ENCODE results near the gene CAMTA1. TPM values are rescaled to one million over a fixed set of nuclear protein-coding genes. Genes with fewer than 3 reads are reported as not detected.

Gene CAMTA1
- total RNA-seq, 1 experiment from 2014 or later: 219 TPM

DNA sequence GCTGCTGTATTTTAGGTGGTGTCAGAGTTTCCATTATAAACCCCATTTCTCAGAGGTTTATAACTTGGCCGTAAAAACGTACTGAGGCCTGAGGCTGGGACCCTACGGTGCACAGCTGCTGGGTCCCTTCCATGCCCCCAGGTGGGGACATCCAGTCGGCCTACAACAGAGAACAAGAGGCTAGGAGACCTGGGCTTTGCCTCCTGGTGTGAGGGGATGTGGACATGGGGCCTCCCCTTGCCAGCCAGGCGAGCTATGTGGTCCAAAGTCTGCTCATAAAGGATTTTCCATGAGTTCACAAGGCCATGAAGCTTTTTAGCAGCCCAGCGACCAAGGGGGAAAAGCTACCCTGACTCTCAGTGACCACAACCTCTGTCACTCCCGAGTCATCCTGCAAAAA, 724.3 kb downstream of the CAMTA1 start:
- peak; percentile 42 for DNase-seq (ENCODE audit: low read depth)

DNA sequence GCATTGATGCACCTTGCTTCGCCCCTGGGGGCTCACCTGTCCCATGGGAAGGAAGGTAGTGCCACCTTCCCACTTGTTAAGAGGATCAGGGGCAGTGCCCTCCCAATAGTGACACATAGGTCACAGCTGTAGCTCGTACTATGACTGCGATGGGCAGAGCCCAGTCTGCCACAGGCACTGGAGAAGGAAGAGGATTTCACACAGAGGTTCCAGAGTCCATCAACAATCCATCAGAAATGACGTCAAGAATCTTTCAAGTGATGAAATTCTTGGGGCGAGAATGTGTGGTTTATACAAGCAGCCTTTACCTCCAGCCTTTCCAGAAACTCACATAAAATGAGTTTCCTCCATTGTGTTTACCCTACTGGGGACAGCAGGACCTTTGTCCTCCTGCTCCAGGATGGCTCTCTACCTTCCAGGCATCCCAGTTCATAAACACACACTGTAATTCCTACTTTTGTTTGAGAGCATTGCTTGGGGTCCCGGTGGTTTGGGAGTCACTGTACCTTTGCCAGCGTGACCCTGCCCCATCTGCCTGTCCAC, 725.2 kb downstream of the CAMTA1 start:
- no peak for DNase-seq (ENCODE audit: low read depth)

DNA sequence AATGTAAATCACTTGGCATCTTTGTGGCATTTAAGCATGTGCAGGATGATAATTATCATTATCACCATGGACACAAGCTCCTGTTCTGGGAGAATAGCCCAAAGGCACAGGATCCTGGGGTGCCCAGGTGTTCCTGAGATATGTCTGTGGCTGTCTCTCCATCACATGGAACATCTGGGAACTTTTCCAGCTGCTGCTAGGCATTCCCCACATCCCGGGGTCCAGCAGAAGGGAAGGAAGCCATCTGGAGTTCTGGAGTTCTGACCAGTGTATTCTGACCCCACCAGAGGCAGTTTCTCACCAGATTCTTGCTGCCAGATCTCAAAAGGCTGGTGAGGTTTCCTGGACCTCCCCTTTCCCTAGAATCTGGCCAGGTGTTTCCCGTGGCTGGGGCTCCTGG, 726.1 kb downstream of the CAMTA1 start:
- DNase-seq (ENCODE audit: low read depth): peak; percentile 26

DNA sequence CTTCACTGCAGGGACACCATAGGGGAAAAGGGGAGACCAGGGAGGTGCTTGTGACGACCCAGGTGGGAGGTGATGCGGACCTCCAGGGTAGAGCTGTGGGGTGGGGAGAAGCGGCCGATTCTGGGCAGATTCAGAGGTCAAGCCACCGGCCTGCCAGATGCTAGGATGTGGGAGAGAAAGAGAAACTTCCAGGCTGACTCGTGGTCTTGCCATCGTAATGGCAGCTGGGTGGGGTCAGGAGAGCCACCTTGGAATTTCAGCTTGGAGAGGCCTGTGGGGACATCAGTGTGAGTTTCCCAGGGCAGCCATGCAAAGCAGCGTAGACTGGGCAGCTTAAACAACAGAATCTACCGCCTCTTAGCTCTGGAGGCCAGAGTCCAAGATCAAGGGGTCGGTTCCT, 727.8 kb downstream of the CAMTA1 start:
- peak; percentile 43 for DNase-seq (ENCODE audit: low read depth)

DNA sequence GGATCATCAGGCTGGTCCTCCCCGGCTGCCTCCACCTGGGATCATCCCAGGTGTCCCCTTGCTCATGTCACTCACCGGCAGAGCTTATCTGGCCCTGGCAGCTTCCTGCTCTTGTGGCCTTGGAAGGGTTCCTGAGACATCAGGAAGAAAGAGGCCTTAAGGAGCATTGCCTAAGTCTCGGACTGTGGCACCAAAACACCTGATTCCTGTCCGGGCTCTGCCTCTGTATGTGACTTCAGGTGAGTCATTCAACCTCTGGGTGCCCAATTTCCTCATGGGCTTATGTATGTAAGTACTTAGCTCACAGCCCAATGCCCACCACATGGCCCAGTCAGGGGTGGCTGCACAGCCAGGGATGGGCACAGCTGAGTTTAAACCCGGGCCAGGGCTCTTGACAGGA, 729.9 kb downstream of the CAMTA1 start:
- peak; percentile 22 for DNase-seq (ENCODE audit: low read depth)

DNA sequence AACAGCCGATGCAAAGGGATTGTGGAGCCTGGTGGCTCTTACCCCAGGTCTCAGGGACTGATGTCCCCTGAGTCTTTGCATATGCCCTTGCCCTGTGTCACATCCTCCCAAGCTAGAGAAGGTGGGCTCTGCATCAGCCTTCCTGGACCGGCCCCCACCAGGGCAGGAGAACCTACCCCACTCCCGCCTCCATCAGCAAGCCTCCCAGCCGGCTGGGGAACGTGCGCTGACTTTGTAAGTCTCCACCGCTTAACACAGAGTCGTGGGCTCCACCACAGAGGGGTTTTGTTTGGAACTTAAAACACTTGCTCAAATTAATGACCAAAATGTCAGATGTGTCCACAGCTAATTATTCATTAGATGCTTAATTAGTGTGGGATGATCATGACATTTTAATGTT, 730.6 kb downstream of the CAMTA1 start:
- no peak for DNase-seq (ENCODE audit: low read depth)

DNA sequence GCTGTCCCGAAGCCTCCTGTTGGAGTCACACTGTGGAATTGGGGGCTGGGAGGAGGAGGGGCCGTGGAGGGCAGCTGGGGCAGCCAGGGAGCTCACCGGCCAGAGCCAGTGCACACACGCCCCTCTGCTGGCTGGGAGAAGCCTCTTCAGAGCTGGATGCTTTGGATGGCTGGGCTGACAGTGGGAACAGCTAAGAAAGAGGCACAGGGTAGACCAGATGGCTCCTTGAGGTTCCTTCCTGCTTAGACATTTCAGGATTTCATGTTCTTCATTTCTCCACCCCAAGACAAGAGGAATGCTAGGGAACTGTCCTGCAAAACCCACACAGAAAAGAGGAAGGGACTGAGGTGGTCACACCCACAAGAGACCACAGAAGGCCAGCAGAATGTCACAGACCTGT, 731.1 kb downstream of the CAMTA1 start:
- DNase-seq (ENCODE audit: low read depth): peak; percentile 34

DNA sequence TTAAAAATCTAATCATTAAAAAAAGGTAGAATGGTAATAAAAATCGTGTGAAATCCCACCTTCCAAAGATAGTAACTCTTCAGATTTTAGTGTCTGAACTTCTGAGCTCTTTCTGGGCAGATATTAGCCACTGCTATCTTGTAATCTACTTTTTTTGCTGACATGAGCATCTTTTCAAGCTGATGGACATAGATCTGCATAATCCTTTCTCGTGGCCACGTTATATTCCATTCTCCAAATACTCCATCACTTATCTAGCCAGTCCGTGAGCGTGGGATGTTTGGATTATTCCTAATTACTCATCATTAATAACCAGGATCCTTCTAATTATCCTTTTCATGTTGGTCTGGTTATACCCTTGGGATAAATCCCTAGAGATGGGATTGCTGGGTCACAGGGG, 731.7 kb downstream of the CAMTA1 start:
- no peak for DNase-seq (ENCODE audit: low read depth)

DNA sequence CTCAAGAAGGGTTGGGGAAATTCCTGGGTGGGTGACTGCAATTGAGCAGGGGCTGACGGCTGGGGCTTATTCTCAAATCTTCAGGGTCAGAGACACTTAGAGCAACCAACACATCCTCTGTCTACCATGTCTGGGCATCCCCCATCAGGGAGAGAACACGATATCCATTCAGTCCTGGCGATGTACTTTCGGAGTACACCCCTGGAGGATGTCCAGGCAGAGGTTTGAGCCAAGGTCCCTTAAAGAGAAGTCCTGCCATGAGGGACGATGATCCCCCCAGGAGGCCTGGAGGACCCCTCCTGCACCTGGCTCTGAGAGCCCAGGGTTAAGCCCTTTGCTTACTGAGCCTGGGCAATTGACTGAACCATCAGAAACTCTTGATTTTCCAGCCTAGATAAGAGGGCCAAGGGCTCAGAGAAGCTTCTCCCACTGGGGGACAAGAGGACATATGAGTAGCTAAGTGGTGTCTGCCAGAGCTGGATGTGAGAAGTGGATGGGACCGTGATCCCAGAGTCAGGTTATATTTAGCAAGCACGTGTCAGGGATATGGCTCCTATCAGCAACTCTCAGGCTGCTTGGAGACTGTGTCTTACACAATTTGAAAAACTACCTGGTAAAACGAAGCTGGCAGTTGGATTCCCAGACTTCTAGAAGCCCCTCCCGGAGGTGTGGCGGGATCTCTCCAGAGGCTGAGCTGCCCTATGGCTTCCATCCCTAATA, 732.5 kb downstream of the CAMTA1 start:
- no peak for DNase-seq (ENCODE audit: low read depth)

DNA sequence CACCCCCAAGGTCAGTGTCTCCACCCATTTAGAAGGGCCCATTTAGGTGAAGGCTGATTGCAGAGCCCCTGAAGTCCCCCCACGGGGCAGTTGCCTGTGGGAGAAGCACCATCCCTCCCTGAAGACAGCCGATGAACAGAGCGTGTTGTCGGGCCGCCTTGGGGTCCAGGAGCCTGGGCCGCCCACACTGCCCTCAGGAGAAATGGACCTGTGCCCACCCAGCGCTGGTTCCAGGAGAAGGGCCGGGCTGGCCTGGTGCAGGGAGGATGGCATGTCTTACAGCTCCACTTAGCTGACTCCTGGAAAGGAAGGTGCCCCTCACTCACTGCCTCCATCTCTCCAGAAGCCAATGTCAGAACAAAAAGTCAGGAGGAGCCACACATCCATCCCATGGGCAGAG, 733.2 kb downstream of the CAMTA1 start:
- no peak for DNase-seq (ENCODE audit: low read depth)

DNA sequence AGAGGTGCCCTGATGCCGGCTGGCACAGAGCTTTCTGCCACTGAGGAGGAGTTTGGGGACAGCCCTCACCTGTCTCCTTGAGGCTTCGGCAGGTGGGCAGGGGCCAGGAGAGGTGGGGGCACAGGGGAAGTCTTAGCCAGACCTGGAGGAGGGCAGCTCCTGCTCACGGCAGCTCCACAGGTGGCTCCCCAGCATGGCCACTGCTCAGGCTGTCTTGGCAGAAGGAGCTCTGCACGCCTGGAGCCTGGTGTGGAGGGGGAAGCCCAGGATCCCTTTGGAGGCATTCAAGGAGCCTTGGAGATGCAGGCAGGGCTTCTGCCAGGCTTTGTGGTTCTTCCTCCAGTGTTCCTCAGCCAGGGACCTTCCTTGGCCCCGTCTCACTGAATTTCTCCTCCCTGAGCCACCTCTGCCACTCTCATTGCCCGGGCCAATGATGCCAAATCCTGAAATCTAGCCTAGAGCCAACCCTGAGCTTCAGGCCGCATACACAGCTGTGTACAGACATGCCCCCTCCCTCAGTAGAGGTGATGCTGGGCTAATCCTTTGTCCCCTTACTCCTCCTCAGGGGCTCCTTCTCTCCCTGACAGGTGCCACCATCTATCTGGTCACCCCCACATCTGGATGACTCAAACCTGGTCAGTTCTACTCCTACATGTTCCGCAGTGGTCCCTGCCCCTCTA, 734.1 kb downstream of the CAMTA1 start:
- no peak for DNase-seq (ENCODE audit: low read depth)

DNA sequence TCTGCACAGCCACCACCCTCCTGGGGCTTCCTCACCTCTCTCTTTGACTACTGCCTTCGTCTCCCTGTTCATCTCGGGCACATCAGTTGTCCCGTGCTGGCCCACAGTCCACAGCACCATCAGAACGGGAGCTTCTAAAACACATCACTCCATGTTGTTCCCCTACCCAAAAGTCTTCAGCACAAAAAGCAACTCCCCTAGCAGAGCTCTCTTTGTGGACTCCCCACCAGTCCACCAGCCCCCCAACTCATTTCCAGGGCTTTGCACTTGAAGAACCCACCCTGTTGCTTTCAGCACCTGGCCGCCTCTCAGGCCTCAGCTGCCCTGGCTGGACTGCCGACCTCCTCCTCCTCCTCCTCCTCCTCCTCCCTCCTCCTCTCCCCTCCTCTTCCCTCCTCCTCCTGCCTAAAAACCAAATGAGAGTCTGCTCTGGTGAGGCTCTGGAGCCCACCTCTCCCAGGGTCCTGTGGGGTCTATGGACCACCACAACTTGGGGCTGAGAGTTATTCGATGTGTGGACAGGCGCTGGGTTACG, 734.7 kb downstream of the CAMTA1 start:
- DNase-seq (ENCODE audit: low read depth): no peak

DNA sequence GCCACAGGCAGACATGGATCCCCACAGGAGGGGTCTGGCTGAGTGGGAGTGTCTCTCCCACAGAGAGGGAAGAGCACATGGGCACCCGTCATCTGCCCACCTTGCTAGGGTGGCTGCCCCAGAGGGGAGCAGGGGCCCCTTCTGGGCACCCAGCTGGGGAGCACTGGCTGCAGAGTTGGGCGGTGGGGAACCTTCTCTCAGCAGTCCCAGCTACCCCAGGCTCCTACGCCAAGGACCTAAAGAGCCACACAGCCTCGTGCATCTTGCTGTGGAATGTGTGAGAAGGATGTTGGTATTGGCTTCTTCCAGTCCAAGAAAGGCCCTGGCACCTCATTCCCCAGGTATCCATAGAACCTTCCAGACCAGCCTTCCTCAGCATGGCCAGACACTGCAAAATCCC, 735.2 kb downstream of the CAMTA1 start:
- DNase-seq (ENCODE audit: low read depth): no peak

DNA sequence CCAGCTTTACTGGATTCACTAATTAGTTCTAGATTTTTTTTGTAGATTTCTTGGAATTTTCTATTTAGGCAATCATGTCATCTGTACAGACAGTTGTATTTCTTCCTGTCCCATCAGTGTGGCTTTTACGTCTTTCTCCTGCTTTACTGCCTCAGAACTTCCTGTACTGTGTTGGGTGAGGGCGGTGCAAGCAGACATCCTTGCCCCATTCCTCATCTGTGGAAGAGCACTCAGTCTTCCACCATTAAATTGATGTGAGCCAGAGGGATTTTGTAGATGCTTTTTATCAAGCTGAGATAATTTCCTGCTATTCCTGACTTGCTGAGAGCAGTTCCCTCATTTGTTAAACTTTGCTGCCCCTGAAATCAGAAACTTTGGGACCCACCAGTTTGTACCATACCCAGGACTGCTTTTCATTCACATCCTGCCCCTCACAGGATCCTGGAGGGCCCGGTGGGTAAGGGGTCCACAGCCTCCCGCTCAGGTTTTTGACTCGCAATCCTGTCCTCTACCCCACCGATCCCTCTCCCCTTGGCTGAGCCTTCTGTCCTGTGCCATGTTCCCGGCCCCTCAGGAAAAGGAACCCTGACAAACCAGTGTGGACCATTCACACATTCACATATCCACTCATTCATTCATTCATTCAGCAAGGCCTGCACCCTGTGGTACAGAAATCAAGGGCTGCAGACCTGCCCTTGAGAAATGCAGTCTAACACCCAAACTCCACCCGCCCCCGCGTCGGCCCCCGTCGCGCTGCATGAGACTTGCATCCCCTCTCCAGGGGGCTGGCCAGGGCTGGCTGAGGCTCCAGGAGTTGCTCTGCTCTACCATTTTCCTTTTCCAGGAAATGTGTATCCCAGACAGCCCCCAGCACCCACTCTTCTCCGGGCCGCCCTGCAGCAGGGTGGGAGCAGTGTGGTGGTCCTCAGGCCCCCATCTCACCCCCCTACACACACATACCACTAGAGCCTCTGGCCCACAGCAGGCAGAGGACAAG, 739.4 kb downstream of the CAMTA1 start:
- DNase-seq (ENCODE audit: low read depth): no peak

DNA sequence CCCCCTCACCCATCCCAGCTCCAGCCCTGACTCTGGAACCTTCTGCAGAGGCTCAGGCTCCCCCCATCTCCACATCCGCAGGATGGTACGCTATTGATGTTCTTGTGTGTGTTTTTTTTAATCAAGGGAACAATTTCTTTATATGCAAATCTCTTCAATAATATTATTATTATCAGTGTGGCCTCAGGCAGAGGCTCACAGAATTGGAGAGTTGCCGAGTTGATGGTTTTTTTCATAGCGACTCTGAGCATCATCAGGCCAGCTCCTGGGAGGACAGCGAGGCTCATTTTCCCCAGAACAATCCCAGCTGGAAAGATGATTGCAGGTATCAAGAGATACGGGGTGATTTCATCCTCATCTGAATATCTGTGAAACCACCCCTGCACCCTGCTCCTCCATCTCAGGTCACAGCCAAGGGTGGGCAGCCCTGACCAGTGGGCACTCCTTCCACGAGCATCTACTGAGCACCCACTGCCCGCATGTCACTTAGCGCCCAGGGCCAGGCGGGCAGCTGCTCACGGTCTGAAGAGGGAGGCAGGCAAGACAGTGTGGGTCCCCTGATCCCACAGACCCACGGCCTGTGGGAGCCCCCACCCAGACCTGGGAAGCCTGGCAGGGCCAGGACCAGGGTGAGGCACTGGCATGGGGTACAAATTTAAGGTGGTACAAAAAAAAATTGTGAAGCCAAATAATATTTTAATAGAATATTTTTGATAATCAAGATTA, 740.2 kb downstream of the CAMTA1 start:
- no peak for DNase-seq (ENCODE audit: low read depth)

DNA sequence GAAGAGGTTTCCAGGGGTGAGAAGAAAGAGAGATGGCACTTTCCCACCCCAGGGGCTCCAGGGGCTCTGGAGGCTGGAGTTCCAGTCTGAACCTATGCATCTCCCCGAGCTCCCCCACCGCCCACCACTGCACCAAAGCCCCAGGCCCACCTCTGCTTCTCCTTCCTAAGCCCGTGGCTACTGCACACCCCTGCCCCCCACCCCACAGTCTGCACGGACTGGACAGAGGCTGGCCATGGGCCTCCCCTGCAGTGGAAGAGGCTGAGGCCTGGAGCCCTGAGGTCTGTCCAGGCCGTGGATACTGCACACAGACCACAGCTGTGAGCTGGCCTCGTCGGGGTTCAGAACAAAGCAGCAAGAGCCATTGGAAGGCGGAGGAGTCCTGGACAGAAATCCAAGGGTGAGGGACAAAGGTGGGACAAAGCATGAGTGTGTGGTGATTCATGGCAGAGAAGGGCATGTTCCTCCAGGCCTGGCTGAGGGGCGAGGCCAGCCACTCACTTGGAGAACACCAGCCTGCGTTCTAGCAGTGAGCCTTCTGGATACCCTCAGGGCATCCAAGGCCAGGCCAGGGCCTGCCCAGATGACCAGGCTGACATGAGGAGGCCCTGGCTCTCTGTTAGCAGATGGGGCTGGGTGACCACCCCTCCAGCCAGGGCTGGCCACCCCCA, 741.1 kb downstream of the CAMTA1 start:
- peak; percentile 95 for DNase-seq (ENCODE audit: low read depth)

DNA sequence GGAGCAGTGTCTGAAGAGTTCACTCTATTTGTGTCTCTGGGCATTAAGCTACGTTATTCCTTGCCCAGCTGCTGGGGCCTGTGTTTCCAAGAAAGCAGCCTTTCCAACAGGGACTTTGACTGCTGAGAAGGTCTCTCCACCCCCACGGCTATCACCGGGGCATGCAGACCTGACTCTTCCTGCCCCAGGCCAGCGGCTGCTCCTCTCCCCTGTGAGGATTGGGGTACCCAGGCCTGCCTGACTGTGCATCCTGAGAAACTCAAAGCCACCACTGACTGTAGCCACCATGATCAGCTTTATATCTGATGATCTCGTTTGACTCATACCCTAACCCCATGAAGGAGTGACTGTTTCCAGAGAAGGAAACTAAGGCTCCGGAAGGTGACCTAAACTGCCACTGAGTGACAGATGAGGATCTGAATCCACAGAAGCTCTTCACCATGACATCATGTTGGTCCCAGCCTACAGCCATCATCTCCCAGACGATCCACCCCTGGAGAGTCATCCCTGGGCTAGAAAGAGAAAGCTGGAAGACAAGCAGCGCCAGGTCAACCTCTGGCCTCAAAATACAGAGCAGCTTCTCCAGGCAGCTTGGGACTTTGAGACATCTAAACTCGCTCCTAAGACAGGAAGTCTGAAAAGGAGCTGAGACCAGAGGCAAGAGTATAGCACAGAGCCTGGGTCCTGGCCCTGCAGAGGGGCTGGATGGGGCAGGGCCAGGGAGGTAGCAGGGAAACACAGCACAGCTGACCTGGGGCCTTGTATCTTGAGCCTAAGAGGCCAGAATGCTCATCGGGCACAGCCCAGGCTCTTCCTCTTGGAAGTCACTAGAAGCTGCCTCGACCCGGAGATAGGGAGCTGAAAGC, 741.8 kb downstream of the CAMTA1 start:
- peak; percentile 97 for DNase-seq (ENCODE audit: low read depth)

DNA sequence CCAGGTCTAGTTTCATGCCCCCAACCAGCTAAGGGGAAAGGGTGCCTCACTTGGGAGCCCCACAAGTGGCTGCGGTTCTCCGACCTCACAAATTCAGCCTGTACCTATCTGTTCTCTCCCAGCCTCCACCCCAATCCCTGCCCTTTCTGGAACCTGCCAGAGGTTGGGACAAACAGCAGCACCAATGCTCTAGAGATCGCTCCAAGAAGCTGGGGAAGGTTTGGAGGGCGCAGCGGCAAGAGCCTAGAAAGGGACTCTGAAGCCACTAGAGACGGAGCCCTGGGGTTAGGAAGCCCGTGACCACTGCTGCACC, 742.4 kb downstream of the CAMTA1 start:
- DNase-seq (ENCODE audit: low read depth): no peak

DNA sequence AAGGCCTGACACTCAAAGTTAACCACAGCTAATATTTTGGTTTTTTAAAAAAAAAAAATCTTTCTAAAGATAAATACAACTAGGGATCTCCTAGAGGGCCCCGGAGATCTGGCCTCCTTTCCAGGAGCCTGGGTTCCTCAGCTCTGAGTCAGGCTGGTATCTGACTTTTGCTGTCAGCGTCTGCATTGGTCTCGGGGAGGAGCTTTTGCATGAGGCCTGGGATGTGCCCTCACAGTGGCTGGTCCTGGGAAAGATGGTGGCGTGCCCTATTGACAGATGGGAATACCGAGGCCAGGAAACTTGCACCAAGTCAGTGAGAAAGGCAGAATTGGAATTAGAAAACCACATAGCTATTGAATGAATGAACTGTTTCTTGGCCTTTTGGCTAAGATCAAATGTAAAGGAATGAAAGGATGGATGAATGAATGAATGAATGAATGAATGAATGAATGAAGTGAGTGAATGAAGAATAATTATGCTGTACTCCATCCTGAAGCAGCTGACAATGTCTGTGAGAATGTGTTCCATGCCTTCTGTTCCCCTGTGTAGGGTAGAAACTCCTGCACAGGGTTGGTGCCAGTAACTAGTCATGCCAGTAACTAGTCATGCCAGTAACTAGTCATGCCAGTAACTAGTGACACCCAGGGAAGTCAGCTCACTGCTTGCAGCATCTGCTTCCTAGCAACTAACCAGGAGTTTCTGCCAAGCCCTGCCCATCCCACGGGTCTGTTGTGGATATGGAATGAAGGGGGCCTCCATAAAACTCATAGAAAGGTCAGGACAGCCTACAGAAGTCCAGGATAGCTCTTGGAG, 743.3 kb downstream of the CAMTA1 start:
- DNase-seq (ENCODE audit: low read depth): peak; percentile 88
